GM23338 (cell line): ENCODE results near the gene PDSS2.

Source experiments
- EZH2 ChIP-seq: fragments of 200-600 bp; sonication (generic); IDR thresholded peaks from one replicate; pipeline ENCODE4 v1.8.0; 2017; ENCODE audit warnings: antibody characterized with exemption, mild to moderate bottlenecking, low read depth; ENCODE audit not compliant: unreplicated experiment
- POLR2AphosphoS5 ChIP-seq: IDR thresholded peaks from 2 replicates; pipeline ENCODE4 v1.6.1; 2016; ENCODE audit warnings: antibody characterized with exemption, low read depth
- REST ChIP-seq: IDR thresholded peaks from one replicate; pipeline ENCODE4 v1.6.1; 2018; ENCODE audit warnings: antibody characterized with exemption; ENCODE audit not compliant: unreplicated experiment
- TF ChIP-seq, protein P1 (sequence below), 2 experiments: fragments of 200-600 bp in 1 of 2; sonication (generic) in 1 of 2; conservative IDR thresholded peaks; 2 replicates each; pipeline versions ENCODE4 v1.5.1 to v1.6.1; 2016 to 2017; ENCODE audit warnings: antibody characterized with exemption in 2 of 2, low read depth in 2 of 2, mild to moderate bottlenecking in 2 of 2, moderate library complexity in 1 of 2

DNA sequence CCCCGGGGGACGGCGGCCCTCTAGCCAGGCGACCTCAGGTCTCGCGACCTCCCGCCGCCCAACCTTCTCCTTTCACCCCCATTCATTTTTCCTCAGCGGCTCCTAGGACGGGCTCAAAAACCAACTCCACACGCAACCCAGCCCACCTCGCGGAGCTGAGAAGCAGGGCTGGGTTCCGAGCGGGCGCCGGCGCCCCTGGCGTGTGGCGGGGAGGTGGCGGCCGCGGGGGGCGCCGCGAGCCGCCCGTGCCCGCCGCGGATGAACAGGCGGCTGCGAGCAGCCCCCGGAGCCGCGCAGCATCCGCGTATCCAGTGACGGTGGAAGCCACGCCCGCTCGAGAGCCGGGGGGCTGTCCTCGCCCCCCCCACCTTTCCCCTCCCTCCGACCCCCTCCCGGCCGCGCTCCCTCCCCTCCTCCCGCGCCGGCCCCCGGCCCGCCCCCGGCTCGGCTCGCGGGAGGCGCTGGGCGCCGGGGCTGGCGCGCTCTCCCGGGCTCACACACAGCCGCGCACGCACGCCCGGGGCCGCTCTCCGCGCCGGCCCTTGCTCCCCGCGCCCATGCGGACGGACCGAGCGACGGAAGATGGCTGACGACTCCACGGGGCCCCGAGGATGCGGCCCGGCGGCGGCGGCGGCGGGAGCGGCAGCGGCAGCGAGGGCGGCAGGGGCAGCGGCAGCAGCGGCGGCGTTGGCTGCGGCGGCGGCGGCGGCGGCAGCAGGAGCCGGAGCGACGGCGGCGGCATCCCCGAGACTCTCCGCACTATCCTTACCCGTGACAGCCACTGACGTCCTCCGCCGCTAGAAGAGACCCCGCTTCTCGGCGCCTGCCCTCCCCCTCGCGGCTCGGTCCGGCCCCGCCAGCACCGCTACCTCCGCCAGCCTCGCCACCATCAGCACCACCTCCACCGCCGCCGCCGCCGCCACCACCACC lies 30.5 kb upstream of the PDSS2 start, which contains the start of gene SOBP:
- TF ChIP-seq, protein P1, sequence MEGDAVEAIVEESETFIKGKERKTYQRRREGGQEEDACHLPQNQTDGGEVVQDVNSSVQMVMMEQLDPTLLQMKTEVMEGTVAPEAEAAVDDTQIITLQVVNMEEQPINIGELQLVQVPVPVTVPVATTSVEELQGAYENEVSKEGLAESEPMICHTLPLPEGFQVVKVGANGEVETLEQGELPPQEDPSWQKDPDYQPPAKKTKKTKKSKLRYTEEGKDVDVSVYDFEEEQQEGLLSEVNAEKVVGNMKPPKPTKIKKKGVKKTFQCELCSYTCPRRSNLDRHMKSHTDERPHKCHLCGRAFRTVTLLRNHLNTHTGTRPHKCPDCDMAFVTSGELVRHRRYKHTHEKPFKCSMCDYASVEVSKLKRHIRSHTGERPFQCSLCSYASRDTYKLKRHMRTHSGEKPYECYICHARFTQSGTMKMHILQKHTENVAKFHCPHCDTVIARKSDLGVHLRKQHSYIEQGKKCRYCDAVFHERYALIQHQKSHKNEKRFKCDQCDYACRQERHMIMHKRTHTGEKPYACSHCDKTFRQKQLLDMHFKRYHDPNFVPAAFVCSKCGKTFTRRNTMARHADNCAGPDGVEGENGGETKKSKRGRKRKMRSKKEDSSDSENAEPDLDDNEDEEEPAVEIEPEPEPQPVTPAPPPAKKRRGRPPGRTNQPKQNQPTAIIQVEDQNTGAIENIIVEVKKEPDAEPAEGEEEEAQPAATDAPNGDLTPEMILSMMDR (conservative IDR thresholded peaks at IDR 0.05; ENCODE audit: low read depth in 2 of 2): no peak
- TF ChIP-seq REST (no peak), EZH2 (no peak), POLR2AphosphoS5 (no peak)
